NCI-H345 treated with DMSO at 0.1 percent for 48 hours (cell line): Measurements from ENCODE around the gene TMC8.
A peak's percentile ranks its signal among the peaks of the same experiment; 100 is the strongest.
"Not testable (repeated sequence)": the region's sequence is repeated elsewhere in the genome, so short reads cannot be mapped to it uniquely, and the experiment has no call there.

Experiments
- DNase-seq: peaks from one replicate; lab custom pipeline; 2025; ENCODE audit not compliant: unreplicated experiment; lab: John Stamatoyannopoulos, UW

Gene TMC8, protein sequence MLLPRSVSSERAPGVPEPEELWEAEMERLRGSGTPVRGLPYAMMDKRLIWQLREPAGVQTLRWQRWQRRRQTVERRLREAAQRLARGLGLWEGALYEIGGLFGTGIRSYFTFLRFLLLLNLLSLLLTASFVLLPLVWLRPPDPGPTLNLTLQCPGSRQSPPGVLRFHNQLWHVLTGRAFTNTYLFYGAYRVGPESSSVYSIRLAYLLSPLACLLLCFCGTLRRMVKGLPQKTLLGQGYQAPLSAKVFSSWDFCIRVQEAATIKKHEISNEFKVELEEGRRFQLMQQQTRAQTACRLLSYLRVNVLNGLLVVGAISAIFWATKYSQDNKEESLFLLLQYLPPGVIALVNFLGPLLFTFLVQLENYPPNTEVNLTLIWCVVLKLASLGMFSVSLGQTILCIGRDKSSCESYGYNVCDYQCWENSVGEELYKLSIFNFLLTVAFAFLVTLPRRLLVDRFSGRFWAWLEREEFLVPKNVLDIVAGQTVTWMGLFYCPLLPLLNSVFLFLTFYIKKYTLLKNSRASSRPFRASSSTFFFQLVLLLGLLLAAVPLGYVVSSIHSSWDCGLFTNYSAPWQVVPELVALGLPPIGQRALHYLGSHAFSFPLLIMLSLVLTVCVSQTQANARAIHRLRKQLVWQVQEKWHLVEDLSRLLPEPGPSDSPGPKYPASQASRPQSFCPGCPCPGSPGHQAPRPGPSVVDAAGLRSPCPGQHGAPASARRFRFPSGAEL

DNA sequence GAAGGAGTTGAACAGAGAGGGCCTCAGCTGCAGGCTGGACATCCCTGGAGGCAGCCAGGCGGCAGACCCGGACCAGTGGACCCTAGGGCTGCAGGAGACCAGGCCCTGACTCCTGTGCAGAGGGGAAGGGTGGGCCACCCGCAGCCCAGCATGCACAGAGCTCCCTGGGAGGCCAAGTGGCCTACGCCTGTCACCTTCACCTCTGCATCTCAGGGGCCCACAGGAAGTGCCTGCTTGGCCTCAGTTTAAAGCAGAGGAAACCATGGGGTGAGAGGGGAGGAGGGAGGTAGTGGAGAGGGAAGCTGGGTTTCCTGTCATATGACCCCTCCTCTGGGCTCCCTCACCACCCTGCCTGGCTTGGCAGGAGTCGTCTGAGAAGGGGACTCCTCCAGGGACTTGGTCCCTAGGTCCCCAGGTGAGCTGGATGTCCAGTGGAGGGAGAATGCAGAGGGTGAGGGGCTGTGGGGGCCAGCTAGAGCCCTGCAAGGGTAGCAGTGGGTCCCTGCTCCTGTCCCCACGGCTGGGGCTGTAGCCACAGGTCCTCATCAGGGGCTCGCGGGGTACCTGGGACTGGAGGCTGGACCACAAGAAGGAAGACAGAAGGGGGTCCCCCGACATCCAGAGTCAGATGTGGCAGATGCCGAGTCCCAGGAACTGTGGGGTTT lies at the start of gene TMC8:
TMC8 (plus strand) TSS at position 335 of the 665 bp plus-strand sequence. CDS start 818 bp downstream, outside the sequence.
- no peak for DNase-seq

DNA sequence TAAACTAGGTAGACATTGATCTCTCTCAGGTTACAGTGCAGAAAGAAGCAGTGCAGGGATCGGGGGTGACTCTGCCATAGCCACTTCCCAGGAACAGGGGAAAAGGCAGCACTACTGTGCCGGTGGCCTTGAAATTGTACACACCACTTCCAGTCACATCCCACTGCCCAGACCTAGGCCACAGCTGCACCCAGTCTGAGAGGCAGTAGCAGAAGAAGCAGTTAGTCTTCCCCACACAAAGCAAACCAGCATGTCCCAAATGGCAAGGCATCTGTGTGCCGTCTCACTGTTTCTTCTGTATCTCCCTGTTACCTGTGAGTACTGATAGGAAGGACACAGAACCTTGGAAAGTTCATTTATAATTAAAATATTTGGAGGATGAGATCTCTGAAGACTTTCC lies 49.0 kb upstream of the TMC8 start:
- DNase-seq = no peak

DNA sequence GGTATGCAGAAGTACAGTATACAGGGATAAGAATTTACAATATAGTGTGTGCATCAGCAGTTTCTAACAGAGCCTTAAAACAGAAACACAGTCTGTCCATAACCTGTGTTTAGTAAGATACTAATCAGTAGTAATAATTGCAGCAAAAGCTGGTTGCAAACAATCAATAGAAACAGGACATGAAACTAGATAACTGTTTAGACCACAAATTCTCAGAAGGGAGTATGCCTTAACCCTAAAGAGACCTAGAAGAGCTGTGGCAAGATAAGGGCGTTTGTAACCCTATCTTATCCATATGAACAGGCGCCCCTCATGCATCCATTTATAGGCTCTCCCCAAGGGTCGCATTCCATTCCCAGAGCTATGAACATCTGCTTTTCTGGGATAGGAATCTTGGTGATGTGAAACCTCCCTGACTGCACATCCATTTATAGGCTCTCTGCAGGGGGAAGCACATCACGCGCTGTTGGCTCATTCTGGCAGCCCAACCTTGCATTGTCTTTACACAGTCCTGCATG lies 48.2 kb upstream of the TMC8 start:
- not testable (repeated sequence) for DNase-seq

DNA sequence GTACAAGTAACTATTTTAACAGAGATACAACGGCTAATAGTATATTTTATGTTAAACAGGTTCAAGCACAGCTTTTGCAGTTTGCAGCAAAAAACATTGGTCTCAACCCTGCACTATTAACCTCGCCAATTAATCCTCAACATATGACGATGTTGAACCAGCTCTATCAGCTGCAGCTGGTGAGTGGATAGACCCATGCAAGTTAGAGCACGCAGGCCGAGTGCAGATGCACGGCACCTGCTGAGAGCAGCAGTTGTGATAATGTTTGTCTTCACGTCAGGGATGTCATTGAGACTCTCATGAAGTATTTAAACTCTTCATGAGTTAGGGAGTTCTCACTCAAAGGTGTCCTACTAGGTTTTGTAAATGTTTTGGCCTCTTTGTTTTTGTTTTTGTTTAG lies 47.6 kb upstream of the TMC8 start:
- DNase-seq = peak; percentile 98

DNA sequence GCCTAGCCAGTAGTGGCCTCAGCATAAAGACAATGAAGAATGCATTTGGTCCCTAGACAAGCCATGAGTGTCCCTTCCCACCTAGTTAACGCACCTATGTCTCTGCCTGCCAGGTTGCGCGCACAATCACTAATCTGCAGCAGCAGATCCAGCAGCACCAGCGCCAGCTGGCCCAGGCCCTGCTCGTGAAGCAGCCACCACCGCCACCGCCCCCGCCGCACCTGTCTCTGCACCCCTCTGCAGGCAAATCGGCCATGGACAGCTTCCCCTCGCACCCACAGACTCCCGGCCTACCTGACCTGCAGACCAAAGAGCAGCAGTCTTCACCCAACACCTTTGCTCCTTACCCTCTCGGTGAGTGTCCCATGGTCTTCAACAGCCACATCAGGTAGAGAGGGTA lies 43.8 kb upstream of the TMC8 start:
- DNase-seq = no peak

DNA sequence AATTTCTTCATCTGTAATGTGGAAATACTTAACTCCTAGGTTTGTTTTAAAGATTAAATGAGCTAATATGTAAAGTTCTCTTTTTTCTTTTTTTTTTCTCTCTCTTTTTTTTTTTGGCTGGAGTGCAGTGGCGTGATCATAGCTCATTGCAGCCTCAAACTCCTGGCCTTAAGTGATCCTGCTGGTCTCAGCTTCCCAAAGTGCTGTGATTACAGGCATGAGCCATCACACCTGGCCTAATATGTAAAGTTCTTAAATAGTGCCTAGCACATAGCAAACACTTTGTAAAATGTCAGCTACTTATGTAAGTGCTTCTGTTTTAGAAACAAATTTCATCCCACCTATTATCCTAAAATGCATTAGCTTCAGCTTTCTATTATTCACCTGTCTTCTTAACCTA lies 42.0 kb upstream of the TMC8 start:
- no peak for DNase-seq

DNA sequence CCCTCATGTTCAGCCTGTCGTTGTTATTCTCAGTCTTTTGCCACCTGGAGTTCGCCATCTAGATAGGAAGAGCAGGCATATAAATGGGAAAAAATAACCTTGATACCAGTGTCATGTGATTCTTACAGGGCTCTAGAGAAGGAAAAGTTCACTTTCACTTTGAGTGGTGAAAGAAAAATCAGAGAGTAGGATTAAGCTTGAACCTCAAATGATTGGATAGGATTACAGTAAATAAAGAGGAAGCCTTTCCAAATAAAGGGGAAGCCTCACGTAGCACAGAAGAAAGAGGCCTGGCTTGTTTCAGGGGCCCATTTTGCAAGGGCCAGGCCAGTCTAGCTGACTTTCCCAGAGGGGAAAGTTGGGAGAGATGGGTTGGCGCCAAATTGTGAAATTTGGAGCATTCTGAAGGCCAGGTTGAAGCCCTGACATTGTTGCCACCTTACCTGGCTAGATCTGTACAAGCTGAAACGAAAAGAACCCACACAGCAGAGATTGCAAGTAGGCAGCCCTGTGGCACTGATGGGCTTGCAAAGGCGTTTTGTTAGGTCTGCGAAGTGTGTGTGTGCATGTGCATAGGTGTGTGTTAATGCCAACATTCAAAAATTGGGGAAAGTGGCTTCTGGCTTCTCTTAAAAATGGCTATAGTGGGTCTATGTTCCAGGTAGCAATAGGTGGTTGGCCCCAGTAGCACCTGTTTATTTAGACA lies 40.8 kb upstream of the TMC8 start:
- no peak for DNase-seq

DNA sequence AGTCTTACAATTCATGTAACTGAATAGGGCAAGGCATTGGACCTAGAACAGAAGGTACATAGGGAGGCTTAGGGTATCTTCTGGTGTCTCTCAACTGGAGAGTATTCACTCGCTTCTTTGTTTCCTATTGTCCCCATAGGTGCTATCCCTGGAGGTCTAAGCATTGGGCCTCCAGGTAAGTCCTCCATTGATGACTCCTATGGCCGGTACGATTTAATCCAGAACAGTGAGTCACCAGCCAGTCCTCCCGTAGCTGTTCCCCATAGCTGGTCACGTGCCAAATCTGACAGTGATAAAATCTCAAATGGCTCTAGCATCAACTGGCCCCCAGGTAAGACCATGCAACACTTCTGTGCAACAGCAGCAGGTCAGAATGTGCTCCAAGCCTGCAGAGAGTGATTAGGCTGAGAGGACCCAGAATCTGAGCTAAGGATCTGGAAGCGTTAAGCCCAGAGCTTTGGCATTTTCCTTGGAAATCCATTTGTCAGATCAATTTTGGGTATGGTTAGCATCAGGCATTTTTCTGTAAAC lies 37.7 kb upstream of the TMC8 start:
- no peak for DNase-seq

DNA sequence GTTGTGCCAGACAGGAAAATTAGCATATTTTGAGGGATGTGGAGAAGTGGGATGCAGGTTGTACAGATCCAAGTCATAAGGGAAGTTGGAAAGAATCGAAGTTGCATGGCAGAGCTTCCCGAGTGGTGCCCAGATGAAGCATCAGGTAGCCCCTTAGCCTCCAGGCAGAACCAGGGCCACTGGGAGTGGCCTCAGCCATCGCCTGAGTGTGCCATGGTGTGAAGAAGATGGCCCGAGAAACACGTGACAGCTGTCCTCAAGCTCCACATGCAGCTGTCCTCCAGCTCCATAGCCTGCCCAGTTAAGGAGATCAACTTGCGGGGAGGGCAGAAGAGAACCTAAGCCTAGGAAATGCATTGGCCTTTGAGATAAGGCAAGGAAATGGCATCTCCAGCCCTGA lies 35.5 kb upstream of the TMC8 start:
- DNase-seq = no peak

DNA sequence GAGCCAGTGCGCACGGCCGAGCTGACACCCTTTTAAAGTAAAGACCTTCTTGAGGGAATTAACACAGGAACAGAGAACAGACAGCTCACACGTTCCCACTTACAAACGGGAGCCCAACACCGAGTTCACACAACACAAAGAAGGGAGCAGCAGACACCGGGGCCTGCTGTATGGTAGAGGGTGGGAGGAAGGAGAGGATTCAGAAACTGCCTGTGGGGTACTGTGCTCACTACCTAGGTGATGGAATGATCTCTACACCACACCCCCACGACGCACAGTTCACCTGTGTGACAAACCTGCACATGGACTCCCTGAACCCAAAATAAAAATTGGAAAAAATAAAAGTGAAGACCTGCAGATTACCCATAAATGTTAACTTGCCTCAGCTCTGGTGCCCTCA lies 34.5 kb upstream of the TMC8 start:
- DNase-seq = no peak

DNA sequence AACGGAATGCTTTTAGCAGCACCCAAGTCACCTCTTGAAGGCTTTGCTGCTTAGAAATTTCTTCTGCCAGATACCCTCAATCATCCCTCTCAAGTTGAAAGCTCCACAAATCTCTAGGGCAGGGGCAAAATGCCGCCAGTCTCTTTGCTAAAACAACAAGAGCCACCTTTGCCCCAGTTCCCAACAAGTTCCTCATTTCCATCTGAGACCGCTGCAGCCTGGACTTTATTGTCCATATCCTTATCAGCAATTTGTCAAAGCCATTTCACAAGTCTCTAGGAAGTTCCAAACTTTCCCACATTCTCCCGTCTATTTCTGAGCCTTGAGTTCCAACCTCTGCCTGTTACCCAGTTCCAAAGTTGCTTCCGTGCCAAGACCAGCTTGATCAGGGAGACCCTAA lies 29.5 kb upstream of the TMC8 start:
- DNase-seq = no peak

DNA sequence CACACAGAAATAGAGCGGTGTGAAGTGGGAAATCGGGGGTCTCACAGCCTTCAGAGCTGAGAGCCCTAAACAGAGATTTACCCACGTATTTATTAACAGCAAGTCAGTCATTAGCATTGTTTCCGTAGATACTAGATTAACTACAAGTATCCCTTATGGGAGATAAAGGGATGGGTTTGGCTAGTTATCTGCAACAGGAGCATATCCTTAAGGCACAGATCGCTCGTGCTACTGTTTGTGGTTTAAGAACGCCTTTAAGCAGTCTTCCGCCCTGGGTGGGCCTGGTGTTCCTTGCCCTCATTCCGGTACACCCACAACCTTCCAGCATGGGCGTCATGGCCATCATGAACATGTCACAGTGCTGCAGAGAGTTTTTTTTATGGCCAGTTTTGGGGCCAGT lies 29.0 kb upstream of the TMC8 start:
- no peak for DNase-seq

DNA sequence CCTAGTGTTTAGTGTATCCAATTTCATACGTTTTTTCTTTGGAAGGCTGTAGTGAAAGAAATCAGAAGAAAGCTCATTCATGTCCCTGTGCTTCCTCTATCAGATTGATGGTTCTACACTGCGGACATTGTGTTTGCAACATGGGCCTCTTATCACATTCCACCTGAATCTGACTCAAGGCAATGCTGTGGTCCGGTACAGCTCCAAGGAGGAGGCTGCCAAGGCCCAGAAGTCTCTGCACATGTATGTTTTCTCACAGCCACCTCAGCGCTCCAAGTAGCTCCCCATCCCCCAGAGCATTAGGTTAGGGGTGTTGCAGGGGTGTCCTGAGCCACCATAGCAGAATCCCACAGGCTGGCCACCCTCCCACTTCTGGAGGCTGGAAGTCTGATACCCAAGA lies 27.3 kb upstream of the TMC8 start:
- no peak for DNase-seq

DNA sequence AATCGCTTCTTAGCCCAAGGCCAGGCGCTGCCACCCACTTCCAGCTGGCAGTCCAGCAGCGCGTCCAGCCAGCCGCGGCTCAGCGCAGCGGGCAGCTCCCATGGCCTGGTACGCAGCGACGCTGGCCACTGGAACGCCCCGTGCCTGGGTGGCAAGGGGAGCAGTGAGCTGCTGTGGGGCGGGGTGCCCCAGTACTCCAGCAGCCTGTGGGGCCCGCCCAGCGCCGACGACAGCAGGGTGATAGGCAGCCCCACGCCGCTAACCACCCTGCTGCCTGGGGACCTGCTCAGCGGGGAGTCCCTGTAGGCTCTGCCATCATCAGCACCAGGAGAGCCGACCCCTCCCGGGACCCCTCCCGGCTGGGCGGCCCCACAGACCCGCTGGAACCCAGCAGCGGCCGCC lies 26.0 kb upstream of the TMC8 start:
- no peak for DNase-seq

DNA sequence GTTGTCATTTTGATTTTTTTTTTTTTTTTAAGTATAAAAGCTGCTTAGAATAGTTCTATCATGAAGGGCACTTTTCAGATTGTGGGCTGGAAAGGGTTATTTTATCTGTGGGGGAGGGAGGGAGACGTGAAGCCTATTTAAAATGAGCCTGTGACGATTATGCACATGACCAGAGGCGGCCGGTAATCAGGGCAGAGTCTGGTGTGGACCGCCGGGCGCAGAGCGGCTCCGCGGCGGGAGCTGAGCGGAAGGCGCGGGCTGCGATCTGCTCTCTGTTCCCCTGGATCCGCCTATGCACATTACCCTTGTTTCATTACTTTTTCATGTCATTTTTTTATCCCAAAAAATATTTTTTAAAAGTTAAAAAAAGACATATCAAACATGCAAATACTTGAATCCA lies 25.5 kb upstream of the TMC8 start:
- no peak for DNase-seq

DNA sequence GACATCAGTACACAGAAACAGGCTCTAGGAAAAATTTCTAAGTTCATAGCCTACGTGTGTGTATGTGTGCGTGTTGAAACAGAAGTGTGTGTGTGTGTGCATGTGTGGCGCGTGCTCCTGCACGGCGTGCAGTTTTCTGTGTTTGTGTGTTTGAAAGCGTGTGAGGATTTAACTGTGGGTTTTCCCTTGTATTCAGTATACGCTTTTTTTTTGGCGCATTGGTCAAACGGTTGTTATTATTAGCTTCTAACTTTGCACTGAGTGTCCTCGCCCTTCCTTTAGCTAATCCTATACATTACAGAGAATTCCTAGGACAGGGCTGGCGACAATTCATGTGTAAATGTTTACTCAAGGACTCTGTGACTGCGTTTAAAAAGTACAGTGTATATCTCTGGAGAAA lies 25.0 kb upstream of the TMC8 start:
- no peak for DNase-seq

DNA sequence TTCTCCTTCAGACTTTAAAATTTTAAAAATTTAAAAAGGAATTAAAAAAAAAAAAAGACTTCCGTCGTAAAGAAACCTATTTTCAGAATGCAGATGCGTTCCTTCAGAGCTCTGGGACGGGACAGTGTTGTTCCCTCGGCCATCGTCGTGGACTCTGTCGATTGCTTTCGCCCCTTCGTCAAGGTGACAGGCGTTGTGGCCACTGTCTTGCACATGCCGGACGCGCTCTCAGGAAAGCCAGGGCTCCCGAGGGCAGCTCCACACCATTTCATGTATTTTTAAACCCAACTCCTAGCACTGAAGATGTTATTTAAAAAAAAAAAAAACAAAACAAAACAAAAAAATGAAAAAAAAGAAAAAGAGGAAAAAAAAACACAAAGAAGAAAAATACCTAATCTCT lies 24.4 kb upstream of the TMC8 start:
- DNase-seq = no peak

DNA sequence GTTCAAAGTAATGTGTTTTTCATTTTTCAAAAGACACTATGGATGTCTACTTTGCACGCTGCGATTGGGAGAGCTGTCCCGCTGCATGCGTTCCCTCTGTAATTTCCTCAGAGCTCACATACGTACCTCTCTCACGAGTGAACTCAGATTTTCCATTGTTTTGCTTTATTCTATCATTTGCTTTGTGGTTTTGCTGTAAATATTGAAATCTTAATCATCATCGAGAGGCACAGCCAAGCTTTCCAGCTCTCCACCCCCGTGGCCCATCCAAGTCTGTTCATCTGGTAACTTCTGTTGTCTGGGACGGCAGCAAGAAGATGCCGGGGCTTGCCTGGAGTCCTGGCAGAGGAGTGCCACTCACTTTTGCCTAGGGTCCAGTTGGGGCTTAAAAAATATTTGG lies 23.1 kb upstream of the TMC8 start:
- no peak for DNase-seq

DNA sequence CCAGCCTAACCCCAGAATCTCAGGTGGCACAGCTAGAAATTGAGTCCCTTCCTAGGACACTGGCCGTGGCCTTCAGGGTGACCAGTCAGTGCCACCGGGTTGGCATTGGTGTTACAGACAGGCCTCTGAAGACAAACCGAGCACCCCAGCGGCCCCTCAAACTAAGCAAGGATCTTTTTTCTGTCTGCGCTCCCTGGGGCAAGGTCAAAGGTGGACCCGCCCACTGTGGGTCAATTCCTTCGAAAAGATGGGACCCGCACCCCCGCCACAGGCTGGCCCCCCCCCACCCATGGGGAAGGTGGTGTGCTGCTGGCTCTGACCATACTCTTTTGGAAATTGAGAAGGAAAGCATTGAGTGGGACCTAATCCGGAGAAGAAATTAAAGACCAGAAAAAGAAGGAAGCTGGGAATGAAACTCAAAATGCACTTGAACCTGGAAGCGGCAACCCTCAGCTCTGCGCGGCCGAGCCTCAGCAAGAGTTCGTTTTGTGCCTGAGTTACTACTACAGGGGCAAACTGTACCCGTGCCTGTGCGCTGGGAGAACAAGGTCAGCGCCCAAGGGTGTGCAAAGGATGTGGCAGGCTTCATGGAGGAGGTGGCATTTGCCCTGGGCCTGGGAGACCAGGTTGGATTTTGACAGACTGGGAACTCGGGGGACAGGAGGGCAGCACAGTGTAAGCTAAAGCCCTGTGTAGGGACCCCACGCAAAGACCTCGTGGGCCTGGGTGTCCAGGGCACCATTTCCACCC lies 22.4 kb upstream of the TMC8 start:
- no peak for DNase-seq
